ENCODE measurements around the gene RXRG. TPM values are rescaled to one million over a fixed set of nuclear protein-coding genes. Genes with fewer than 3 reads are reported as not detected.

Gene RXRG
- total and polyA plus RNA-seq, 2 donors (not counting 3 experiments of a cell fraction or from before 2014, with no cell fraction given): not detected

GRCh38 chr1:165436994-165437393 lies 7.9 kb downstream of the RXRG start:
- no peaks in the 10 kb centered on the region for H3K79me2 ChIP-seq (ENCODE audit: control insufficient read depth, insufficient read depth, low read length)
- POLR2A ChIA-PET: no interaction called here
- no peak overlapping the region for H3K4me3 ChIP-seq (replicated peaks in 1 of 3; ENCODE audit: insufficient read depth in 1 of 3, low read depth in 1 of 3, low read length in 3 of 3)
- TF ChIP-seq CTCF (IDR thresholded peaks at IDR 0.05; ENCODE audit: extremely low read depth in 1 of 2, insufficient read depth in 1 of 2, low read depth in 1 of 2, low read length in 2 of 2): no peak
- H3K4me2 ChIP-seq (ENCODE audit: insufficient read depth, low read length): no peak overlapping the region
- H4K20me1 ChIP-seq (replicated peaks; ENCODE audit: control insufficient read depth, extremely low read depth, insufficient read depth, low read length): no peaks in the 10 kb centered on the region
- no peaks in the 10 kb centered on the region for H3K9me1 ChIP-seq (replicated peaks; ENCODE audit: control insufficient read depth, extremely low read depth, insufficient read depth, low read length)
- BruUV-seq (replicated peaks): no TSS peak
- FAIRE-seq (no peak), DNase-seq (ENCODE audit: low read depth, low spot score) (no peak)
- dilution Hi-C loops (cut with MboI; ENCODE audit: extremely low pct_ligation_motif_present, low sequenced_read_pairs): no loop called here
- H3K9ac ChIP-seq (replicated peaks; ENCODE audit: extremely low read depth, insufficient read depth, low read length): no peak overlapping the region
- H3K9me3 ChIP-seq (replicated peaks; ENCODE audit: control insufficient read depth, insufficient read depth, low read length): no peaks in the 10 kb centered on the region
- H3K36me3 ChIP-seq (ENCODE audit: control insufficient read depth in 2 of 2, extremely low read depth in 1 of 2, insufficient read depth in 2 of 2, low read length in 2 of 2): no peaks in the 10 kb centered on the region
- H2AFZ ChIP-seq (ENCODE audit: low read depth, low read length): no peak overlapping the region
- no peaks in the 10 kb centered on the region for H3K4me1 ChIP-seq (ENCODE audit: control insufficient read depth, extremely low read depth, insufficient read depth, low read length)
- peaks cover 0 to 10% of the 10 kb centered on the region in 2 experiments for H3K27me3 ChIP-seq (ENCODE audit: control insufficient read depth in 2 of 2, insufficient read depth in 2 of 2, low read length in 2 of 2)
- intact Hi-C loops (cut with micrococcal nuclease): no loop called here
- no peak overlapping the region for H3K27ac ChIP-seq (ENCODE audit: insufficient read depth, low read depth, low read length)
- CTCF ChIA-PET: interaction anchor here (1.5 kb wide), 1 partner anchor 44 kb away, joined by 4 read pairs; no protein-coding TSS in a partner anchor

- Histone ChIP-seq H3K9me1 (replicated peaks; ENCODE audit: control insufficient read depth, extremely low read depth, insufficient read depth, low read length) (no peaks in the 10 kb centered on the region), H3K79me2 (ENCODE audit: control insufficient read depth, insufficient read depth, low read length) (no peaks in the 10 kb centered on the region), H3K4me2 (ENCODE audit: insufficient read depth, low read length) (no peak overlapping the region), H3K4me1 (ENCODE audit: control insufficient read depth, extremely low read depth, insufficient read depth, low read length) (no peaks in the 10 kb centered on the region), H4K20me1 (replicated peaks; ENCODE audit: control insufficient read depth, extremely low read depth, insufficient read depth, low read length) (no peaks in the 10 kb centered on the region), H3K4me3 (replicated peaks in 1 of 3; ENCODE audit: insufficient read depth in 1 of 3, low read depth in 1 of 3, low read length in 3 of 3) (no peak overlapping the region), H3K36me3 (ENCODE audit: control insufficient read depth in 2 of 2, extremely low read depth in 1 of 2, insufficient read depth in 2 of 2, low read length in 2 of 2) (no peaks in the 10 kb centered on the region), H3K27me3 (ENCODE audit: control insufficient read depth in 2 of 2, insufficient read depth in 2 of 2, low read length in 2 of 2) (peaks cover 0 to 4% of the 10 kb centered on the region in 2 experiments), H3K9me3 (replicated peaks; ENCODE audit: control insufficient read depth, insufficient read depth, low read length) (no peaks in the 10 kb centered on the region), H3K9ac (replicated peaks; ENCODE audit: extremely low read depth, insufficient read depth, low read length) (no peak overlapping the region), H2AFZ (ENCODE audit: low read depth, low read length) (no peak overlapping the region), H3K27ac (ENCODE audit: insufficient read depth, low read depth, low read length) (no peak overlapping the region)
- ChIA-PET CTCF (interaction anchor here (1.5 kb wide), 1 partner anchor 43 kb away, joined by 4 read pairs; no protein-coding TSS in a partner anchor), POLR2A (no interaction called here)
- intact Hi-C loops (cut with micrococcal nuclease) (no loop called here), dilution Hi-C loops (cut with MboI; ENCODE audit: extremely low pct_ligation_motif_present, low sequenced_read_pairs) (no loop called here)
- no peak for TF ChIP-seq MYC (IDR thresholded peaks at IDR 0.05; ENCODE audit: low read depth, low read length)
- TF ChIP-seq CTCF (IDR thresholded peaks at IDR 0.05; ENCODE audit: extremely low read depth in 1 of 2, insufficient read depth in 1 of 2, low read depth in 1 of 2, low read length in 2 of 2): no peak
- no peak for TF ChIP-seq GATA2 (IDR thresholded peaks at IDR 0.05; ENCODE audit: insufficient read depth, insufficient read length, low read depth, low read length)
- no peak for TF ChIP-seq POLR2AphosphoS5 (IDR thresholded peaks at IDR 0.05; ENCODE audit: insufficient read depth, low read depth, low read length)
- no peak for TF ChIP-seq POLR2A (IDR thresholded peaks at IDR 0.05; ENCODE audit: low read depth, low read length)
- TF ChIP-seq JUN (IDR thresholded peaks at IDR 0.05; ENCODE audit: borderline replicate concordance, insufficient read depth, insufficient read length, low read depth): no peak
- no peak for TF ChIP-seq MAX (IDR thresholded peaks at IDR 0.05; ENCODE audit: insufficient read depth, insufficient read length)
- no peak for TF ChIP-seq FOS (IDR thresholded peaks at IDR 0.05; ENCODE audit: borderline replicate concordance, insufficient read depth, low read length)
- TF ChIP-seq EZH2 (IDR thresholded peaks at IDR 0.05; ENCODE audit: borderline replicate concordance, low read depth, low read length, severe bottlenecking): no peak
- FAIRE-seq (no peak), DNase-seq (ENCODE audit: low read depth, low spot score) (no peak)
- BruUV-seq (replicated peaks): no TSS peak
Observed at GRCh38 chr1:165435801-165436200, 9.1 kb downstream of the RXRG start.

Data from endothelial cell of umbilical vein (primary cell).